HepG2 (cell line): Measurements from ENCODE around the gene ANKIB1. TPM values are rescaled to one million over a fixed set of nuclear protein-coding genes. Genes with fewer than 3 reads are reported as not detected.
A peak's percentile ranks its signal among the peaks of the same experiment; 100 is the strongest.

ENCODE experiments used
- EHMT2 ChIP-seq: fragments of 200-600 bp; sonication (generic); IDR thresholded peaks from 2 replicates; pipeline ENCODE4 v1.7.0; 2017; ENCODE audit warnings: antibody characterized with exemption, low read depth, low read length, borderline replicate concordance
- NRL ChIP-seq: sonication (generic); formaldehyde crosslinking; IDR thresholded peaks from 2 replicates; pipeline ENCODE4 v1.5.0; 2020; ENCODE audit warnings: missing genetic modification reagents, mild to moderate bottlenecking, moderate library complexity, borderline replicate concordance
- SRSF1 ChIP-seq: fragments of 200-400 bp; formaldehyde crosslinking; optimal IDR thresholded peaks from 2 replicates; pipeline ENCODE3; 2017; ENCODE audit warnings: mild to moderate bottlenecking, low read depth, low read length, moderate library complexity
- ZNF12 ChIP-seq: sonication (generic); formaldehyde crosslinking; IDR thresholded peaks from 2 replicates; pipeline ENCODE4 v1.5.0; 2020; ENCODE audit warnings: missing genetic modification reagents
- ZNF281 ChIP-seq: sonication (generic); formaldehyde crosslinking; IDR thresholded peaks from 2 replicates; pipeline ENCODE4 v1.4.0; 2020; ENCODE audit warnings: missing genetic modification reagents, borderline replicate concordance
- ZNF772 ChIP-seq: sonication (generic); formaldehyde crosslinking; IDR thresholded peaks from 2 replicates; pipeline ENCODE4 v1.5.0; 2020; ENCODE audit warnings: mild to moderate bottlenecking, missing genetic modification reagents
- polyA plus RNA-seq, 8 experiments: library from polyadenylated mRNA; depleted of rRNA in 3 of 8; stranded (reverse) in 7 of 8; unstranded in 1 of 8; fragments of >200 nt; fragmentation: Illumina TruSeq in 4 of 8; extraction: Trizol in 4 of 8; gene quantifications; 2 replicates each; pipeline versions ENCODE4 v1.2.1 to v1.2.3, GENCODE V29; 2011 to 2016; ENCODE audit warnings: low read depth in 4 of 8, missing spikeins in 1 of 8, mixed read lengths in 1 of 8; ENCODE audit not compliant: insufficient read depth in 1 of 8
- total RNA-seq, 5 experiments: library from RNA; depleted of rRNA; stranded (reverse); fragments of >200 nt; fragmentation: Illumina TruSeq; extraction: Trizol; gene quantifications; 2 replicates each; pipeline ENCODE4 v1.2.3, GENCODE V29; 2016; ENCODE audit warnings: low read depth in 1 of 5
- TF ChIP-seq, protein P1 (sequence below), 2 experiments: fragments of 450-650 bp in 1 of 2; sonication (generic) in 1 of 2; formaldehyde crosslinking in 1 of 2; IDR thresholded peaks; 2 replicates each; pipeline versions ENCODE4 v1.6.1 to v1.8.0; 2016 to 2022; ENCODE audit warnings: antibody characterized with exemption in 1 of 2, mild to moderate bottlenecking in 1 of 2, missing genetic modification reagents in 1 of 2
- TF ChIP-seq, protein P2 (sequence below): sonication (generic); formaldehyde crosslinking; IDR thresholded peaks from 2 replicates; pipeline ENCODE4 v1.4.0; 2020; ENCODE audit warnings: missing genetic modification reagents

The ANKIB1 gene
- total and polyA plus RNA-seq, 2 of the 13 experiments (the other 11 are each of a cell fraction or from before 2014, with no cell fraction given) = 28.7 to 29.6 TPM

DNA sequence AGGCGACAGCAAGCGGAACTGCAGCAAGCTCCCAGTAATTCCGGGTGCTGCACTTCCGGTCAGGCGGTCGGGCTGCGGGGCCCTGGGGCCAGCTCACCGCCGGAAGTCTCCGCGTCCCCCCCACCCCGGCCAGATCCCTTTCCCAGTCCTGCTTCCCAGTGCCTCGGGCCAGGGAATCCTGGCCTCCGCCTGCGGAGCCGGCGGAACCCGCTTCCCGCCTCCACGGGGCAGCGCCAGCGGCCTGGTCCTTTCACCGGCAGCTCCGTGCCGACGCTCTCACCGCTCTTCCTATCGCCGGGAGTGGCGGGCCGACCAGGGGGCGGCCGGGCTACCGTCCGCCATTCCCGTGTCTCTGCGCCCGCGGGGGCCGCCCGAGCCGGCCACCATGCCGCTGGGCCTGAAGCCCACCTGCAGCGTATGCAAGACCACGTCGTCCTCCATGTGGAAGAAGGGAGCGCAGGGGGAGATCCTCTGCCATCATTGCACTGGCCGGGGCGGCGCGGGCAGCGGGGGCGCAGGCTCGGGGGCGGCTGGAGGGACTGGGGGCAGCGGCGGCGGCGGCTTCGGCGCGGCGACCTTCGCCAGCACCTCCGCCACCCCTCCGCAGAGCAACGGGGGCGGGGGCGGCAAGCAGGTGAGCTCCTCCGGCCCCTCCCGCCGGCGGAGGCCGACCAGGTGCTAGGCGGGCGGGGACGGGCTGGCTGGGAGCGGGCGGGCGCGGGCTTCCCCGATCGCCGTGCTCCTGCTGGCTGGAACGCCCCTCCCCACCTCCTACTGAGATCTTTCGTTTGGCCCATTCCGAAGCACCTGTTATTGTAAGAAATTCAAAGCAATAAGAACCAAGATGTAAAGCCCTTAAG is 201.8 kb downstream of the ANKIB1 start, which contains the start of gene GATAD1 (continued):
- TF ChIP-seq, protein P1, sequence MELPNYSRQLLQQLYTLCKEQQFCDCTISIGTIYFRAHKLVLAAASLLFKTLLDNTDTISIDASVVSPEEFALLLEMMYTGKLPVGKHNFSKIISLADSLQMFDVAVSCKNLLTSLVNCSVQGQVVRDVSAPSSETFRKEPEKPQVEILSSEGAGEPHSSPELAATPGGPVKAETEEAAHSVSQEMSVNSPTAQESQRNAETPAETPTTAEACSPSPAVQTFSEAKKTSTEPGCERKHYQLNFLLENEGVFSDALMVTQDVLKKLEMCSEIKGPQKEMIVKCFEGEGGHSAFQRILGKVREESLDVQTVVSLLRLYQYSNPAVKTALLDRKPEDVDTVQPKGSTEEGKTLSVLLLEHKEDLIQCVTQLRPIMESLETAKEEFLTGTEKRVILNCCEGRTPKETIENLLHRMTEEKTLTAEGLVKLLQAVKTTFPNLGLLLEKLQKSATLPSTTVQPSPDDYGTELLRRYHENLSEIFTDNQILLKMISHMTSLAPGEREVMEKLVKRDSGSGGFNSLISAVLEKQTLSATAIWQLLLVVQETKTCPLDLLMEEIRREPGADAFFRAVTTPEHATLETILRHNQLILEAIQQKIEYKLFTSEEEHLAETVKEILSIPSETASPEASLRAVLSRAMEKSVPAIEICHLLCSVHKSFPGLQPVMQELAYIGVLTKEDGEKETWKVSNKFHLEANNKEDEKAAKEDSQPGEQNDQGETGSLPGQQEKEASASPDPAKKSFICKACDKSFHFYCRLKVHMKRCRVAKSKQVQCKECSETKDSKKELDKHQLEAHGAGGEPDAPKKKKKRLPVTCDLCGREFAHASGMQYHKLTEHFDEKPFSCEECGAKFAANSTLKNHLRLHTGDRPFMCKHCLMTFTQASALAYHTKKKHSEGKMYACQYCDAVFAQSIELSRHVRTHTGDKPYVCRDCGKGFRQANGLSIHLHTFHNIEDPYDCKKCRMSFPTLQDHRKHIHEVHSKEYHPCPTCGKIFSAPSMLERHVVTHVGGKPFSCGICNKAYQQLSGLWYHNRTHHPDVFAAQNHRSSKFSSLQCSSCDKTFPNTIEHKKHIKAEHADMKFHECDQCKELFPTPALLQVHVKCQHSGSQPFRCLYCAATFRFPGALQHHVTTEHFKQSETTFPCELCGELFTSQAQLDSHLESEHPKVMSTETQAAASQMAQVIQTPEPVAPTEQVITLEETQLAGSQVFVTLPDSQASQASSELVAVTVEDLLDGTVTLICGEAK (IDR thresholded peaks at IDR 0.05) = peak; percentile 80
- TF ChIP-seq, protein P1 (CRISPR knock-in tag; IDR thresholded peaks at IDR 0.05) = peak; percentile 81
- TF ChIP-seq NRL (CRISPR knock-in tag) (peak; percentile 65; the same call in 1 of the 2 replicates), ZNF772 (CRISPR knock-in tag) (peak; percentile 78), EHMT2 (no peak), ZNF281 (CRISPR knock-in tag) (peak; percentile 6; the same call in 1 of the 2 replicates), SRSF1 (peak; percentile 81), ZNF12 (CRISPR knock-in tag) (peak; percentile 52; the same call in 1 of the 2 replicates)
- TF ChIP-seq, protein P2, sequence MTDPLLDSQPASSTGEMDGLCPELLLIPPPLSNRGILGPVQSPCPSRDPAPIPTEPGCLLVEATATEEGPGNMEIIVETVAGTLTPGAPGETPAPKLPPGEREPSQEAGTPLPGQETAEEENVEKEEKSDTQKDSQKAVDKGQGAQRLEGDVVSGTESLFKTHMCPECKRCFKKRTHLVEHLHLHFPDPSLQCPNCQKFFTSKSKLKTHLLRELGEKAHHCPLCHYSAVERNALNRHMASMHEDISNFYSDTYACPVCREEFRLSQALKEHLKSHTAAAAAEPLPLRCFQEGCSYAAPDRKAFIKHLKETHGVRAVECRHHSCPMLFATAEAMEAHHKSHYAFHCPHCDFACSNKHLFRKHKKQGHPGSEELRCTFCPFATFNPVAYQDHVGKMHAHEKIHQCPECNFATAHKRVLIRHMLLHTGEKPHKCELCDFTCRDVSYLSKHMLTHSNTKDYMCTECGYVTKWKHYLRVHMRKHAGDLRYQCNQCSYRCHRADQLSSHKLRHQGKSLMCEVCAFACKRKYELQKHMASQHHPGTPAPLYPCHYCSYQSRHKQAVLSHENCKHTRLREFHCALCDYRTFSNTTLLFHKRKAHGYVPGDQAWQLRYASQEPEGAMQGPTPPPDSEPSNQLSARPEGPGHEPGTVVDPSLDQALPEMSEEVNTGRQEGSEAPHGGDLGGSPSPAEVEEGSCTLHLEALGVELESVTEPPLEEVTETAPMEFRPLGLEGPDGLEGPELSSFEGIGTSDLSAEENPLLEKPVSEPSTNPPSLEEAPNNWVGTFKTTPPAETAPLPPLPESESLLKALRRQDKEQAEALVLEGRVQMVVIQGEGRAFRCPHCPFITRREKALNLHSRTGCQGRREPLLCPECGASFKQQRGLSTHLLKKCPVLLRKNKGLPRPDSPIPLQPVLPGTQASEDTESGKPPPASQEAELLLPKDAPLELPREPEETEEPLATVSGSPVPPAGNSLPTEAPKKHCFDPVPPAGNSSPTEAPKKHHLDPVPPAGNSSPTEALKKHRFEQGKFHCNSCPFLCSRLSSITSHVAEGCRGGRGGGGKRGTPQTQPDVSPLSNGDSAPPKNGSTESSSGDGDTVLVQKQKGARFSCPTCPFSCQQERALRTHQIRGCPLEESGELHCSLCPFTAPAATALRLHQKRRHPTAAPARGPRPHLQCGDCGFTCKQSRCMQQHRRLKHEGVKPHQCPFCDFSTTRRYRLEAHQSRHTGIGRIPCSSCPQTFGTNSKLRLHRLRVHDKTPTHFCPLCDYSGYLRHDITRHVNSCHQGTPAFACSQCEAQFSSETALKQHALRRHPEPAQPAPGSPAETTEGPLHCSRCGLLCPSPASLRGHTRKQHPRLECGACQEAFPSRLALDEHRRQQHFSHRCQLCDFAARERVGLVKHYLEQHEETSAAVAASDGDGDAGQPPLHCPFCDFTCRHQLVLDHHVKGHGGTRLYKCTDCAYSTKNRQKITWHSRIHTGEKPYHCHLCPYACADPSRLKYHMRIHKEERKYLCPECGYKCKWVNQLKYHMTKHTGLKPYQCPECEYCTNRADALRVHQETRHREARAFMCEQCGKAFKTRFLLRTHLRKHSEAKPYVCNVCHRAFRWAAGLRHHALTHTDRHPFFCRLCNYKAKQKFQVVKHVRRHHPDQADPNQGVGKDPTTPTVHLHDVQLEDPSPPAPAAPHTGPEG (CRISPR knock-in tag) = peak; percentile 83
